ENCODE measurements around the gene ZFPL1.

ZFPL1 gene

DNA sequence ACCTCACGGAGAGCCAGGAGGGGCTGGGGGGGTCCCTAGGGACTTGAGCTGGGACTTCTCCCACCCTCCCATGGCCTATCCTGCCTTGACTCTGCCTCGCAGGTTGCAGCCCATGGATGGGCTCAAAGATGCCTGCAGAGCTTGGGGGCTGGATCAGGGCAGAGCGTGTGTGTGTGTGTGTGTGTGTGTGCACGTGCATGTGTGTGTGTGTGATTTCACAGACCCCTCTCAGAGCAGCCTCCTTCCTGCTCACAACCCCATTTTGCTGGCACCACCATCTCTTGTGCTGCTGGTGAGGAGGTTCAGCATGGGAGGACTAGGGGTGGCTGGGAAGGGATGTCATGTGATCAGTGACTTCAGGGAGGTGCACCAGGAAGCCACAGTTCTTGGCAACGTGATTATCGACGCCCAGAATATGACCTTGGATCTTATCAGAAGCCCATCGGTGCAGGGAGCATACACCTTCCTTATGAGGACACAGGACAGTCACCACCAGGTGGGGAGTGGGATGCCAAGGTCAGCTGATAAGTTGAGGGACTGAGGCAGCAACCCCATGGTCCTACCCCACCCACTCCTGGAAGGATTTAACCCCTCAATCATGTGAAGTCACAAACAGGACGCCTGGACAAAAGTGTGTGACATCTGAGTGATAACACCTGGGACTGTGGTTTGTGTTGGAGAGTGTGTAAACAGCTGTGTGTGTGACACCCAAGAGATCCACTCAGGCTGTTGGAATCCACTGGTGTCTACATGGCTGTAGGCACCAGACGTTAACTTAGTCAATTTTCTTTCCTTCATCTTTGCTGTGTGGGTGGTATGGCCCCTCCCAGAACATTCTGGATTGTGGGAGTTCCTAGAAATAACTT, 23.8 kb upstream of the ZFPL1 start:
- no peak for DNase-seq (ENCODE audit: low read depth in 2 of 2)

- no peak for DNase-seq (ENCODE audit: low read depth in 2 of 2)
These were observed 23.1 kb upstream of the ZFPL1 start for GRCh38 chr11:65060913-65061408.

DNA sequence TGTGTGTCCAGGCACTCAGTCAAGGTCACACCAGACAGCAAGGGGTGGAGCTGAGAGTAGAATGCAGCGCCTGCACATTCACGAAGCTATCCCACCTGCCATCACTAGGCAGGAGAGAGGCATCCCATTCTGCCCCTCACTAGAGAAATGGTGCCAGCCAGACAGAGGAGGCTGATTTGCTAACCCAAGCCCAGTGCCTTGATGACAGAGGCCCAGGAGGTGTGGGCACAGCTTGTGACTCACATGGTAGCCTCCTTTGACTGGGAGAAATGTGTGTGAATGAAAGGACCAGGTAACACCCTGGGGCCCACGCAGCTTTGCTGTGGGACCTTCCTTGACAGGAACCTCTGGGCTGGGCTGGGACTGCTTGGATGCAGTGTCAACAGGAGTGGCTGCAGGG, 20.5 kb upstream of the ZFPL1 start:
- DNase-seq (ENCODE audit: low read depth in 2 of 2) = no peak

DNA sequence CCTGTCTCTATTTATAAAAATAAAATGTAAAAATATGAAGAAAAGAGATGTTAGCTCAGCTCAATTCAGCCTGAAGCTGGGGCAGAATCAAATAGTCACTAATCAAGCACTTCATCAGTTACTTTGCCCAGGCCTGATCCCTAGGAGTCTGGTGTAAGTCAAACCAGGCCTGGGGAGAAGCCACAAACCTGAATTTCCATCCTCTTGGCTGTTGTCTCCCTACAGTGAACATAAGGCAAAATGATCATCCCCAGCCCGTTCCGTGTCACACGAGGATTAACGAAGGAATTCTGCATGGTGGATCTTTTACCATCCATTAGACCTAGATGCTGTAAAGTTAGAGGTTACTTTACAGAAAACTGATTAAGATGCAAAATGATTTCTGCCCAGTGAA, 19.2 kb upstream of the ZFPL1 start:
- DNase-seq (ENCODE audit: low read depth in 2 of 2) = no peak

GRCh38 chr11:65065851-65066250, 18.2 kb upstream of the ZFPL1 start:
- no peak for DNase-seq (ENCODE audit: low read depth in 2 of 2)

- no peak for DNase-seq (ENCODE audit: low read depth in 2 of 2)
These were observed 17.7 kb upstream of the ZFPL1 start for GRCh38 chr11:65066315-65066714.

DNA sequence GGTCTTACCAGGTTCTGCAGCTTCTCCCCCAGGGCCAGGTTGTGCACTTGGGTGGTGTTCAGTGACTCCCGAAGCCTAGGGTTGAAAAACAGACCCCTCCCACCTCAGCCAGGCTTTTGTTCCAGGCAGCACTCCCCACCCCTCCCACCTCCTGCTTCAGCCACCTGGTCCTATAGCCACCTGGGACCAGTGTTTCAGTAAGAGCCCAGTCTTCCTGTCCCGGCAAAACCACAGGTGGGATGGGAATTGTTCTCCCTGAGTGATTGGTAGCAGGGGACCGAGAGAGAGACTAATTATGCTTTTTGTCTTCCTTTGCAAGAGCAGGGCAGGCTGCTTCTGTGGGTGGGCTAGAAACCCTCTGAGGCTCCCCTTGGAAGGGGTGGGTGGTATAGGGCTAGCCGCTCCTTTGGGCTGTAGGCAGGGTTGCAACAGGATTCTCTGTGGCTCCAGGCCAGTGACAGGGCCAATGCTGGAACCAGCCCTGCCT, 17.2 kb upstream of the ZFPL1 start:
- DNase-seq (ENCODE audit: low read depth in 2 of 2) = no peak

- DNase-seq (ENCODE audit: low read depth in 2 of 2) = no peak
These were observed 16.6 kb upstream of the ZFPL1 start for GRCh38 chr11:65067446-65067845.

DNA sequence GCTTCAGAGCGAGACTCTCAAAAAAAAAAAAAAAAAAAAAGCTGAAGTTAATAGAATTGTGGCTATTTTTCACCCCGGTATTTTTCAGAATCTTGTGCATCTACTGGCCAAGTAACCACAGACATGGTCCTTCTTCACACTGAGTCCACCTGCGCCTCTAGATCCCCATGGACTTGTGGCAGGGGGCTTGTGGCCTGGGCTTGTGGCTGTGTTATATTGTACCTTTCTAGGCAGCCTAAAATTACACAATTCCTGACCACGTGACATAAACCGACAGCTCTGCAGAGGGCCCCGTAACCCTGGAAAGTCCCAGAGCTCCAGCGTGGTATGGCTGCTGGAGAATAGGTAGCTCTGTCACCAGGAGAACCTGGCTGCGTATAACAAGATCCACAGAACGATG, 14.8 kb upstream of the ZFPL1 start:
- DNase-seq (ENCODE audit: low read depth in 2 of 2) = no peak

DNA sequence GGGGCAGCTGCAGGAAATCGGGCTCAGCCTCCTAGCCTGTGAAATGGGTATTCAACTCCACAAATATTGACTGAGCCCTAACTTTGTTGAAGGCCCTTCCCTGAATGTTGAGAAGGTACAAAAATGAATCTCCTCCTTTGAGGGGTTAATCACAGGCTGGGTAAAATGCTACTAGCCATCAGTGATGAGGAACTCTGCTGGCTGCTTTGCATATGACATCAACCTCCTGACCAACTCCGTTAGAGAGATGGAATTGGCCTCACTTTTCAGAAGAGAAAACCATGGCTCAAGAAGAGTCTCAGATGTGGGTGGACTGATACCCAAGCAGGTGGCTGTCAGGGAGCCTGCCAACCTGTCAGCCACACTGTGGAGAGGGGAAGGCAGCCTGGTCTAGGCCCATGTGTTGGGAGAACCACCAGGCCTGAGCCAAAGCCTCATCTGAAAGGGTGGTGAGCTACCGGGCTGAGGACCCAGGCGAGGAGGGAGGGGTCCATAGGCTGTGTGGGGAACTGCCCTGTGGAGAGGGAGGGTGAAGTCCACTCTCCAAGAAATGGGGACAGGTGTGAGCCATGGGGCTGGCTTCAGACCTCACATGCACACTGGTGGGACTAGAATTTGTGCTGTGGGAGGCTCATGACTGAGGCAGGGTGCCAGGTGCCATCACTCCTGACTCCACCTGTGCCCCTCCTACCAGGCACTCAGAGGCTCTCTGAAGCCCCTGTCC, 12.0 kb upstream of the ZFPL1 start:
- no peak for DNase-seq (ENCODE audit: low read depth in 2 of 2)

GRCh38 chr11:65072631-65072966, 11.4 kb upstream of the ZFPL1 start:
- no peak for DNase-seq (ENCODE audit: low read depth in 2 of 2)

GRCh38 chr11:65077451-65077850, 6.6 kb upstream of the ZFPL1 start:
- no peak for DNase-seq (ENCODE audit: low read depth in 2 of 2)

- peak; percentile 21 to 44 for DNase-seq (ENCODE audit: low read depth in 2 of 2)
These were observed 5.9 kb upstream of the ZFPL1 start for GRCh38 chr11:65078151-65078550.

- no peak for DNase-seq (ENCODE audit: low read depth in 2 of 2)
These were observed 5.2 kb upstream of the ZFPL1 start for GRCh38 chr11:65078786-65079342.

DNA sequence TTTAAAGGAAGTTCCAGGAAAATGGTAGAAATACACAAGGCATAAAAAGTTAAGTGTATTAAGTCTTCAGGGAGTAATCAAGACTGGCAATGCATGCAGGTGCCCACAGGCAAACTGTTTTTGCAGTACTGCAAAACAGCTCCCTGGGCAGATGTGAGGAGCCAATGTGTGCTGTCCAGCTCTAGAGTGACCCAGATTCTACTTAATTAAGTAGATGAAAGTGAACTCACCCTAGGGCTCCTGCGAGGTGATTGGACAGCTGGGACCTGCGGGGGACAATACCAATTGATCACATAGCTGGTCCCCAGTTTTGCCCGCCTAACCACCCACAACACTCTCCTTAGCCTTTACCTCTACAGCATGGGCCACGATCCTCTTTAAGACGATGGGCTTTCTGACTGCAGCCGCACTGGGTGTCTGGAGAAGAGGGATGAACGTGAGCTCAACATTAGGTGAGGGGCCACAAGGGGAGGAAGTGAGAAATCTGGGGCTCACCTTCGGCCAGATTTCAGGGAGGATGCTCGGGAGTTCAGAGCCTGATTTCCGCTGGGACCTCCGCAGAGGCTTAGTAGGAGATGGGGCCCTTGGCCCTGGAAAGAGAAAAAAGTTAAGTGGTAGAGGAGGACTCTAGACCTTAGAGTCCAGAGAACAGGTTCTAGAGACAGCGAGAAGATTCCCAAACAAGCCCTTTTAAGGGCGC, 738 bp upstream of the ZFPL1 start:
- no peak for DNase-seq (ENCODE audit: low read depth in 2 of 2)

DNA sequence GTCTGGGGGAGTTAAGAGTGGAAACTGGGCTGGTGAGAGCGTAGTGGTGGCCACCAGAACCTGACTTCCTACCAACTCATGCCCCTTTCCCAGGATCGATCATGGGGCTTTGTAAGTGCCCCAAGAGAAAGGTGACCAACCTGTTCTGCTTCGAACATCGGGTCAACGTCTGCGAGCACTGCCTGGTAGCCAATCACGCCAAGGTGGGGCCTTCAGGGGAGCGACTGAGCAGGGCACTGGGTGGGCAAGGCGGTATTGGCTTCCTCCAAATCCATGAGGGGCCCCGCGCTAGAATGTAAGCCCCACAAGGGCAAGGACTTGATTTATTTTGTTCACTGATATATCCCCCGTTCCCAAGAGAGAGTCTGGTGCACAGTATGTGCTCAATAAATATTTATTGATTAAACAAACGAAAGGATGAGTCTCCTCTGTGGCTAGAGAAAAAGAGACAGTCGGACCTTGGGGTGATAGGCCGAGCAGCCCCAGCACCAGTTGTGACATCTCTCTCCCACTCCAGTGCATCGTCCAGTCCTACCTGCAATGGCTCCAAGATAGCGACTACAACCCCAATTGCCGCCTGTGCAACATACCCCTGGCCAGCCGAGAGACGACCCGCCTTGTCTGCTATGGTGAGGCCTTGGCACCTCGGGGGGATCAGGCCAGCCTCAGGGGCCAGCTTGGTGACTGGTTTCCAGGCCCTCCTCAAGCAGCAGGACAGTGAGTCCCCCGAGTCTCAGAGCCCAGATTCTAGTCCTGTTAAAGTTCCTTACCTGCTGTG, 765 bp downstream of the ZFPL1 start:
- no peak for DNase-seq (ENCODE audit: low read depth in 2 of 2)

DNA sequence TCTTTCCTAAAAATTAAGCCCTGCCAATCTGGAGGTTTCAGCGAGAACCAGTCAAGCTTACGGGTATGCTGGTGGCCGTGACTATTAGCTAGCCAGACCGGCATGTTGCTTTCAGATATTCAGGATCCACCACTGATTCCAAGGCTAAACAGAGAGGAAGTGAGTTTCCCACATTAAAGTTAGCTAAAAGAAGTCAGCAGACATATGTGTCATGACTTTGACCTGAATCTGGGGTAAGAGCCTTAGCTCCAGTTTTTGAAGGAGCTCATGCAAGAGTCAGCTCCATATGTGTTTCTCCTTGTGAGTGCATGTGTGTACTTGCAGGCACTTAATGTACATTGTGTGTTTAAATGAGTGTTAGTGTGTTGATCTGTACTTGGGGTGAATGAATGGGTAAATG, 1.4 kb downstream of the ZFPL1 start:
- DNase-seq (ENCODE audit: low read depth in 2 of 2) = no peak

GRCh38 chr11:65086809-65087208, 2.8 kb downstream of the ZFPL1 start:
- DNase-seq (ENCODE audit: low read depth in 2 of 2) = no peak

DNA sequence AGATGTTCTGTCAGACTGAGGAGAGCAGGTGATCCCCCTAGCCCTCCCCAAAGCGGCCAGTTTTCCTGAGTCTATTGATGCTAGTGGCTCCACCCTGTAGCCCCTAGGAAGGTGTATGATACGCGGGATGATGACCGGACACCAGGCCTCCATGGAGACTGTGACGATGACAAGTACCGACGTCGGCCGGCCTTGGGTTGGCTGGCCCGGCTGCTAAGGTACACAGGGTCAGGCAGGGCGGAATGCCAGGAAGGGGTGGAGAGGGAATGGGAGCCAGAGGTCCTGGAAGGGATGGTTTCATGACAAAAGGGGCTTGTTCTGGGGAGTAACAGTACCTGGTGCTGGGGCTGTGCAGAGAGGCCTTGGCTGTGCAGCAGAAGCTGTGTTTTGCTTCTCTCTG, 3.2 kb downstream of the ZFPL1 start:
- DNase-seq (ENCODE audit: low read depth in 2 of 2) = no peak

DNA sequence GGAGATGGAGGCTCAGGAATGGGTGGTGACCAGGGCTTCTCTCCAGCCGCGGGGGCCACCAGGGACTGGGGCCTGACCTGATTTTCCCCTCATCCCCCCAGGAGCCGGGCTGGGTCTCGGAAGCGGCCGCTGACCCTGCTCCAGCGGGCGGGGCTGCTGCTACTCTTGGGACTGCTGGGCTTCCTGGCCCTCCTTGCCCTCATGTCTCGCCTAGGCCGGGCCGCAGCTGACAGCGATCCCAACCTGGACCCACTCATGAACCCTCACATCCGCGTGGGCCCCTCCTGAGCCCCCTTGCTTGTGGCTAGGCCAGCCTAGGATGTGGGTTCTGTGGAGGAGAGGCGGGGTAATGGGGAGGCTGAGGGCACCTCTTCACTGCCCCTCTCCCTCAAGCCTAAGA, 3.8 kb downstream of the ZFPL1 start:
- DNase-seq (ENCODE audit: low read depth in 2 of 2) = no peak

- no peak for DNase-seq (ENCODE audit: low read depth in 2 of 2)
These were observed 5.6 kb downstream of the ZFPL1 start for GRCh38 chr11:65089621-65090020.

Measured in stimulated activated CD8-positive, alpha-beta memory T cell treated with anti-CD3 and anti-CD28 coated beads, Interleukin-15, amount 100 ng/mL, for 4 hours (primary cell).